NCI-H526 treated with DMSO at 0.1 percent for 48 hours (cell line): Measurements from ENCODE around the gene HDGFL3.

Experiments
- DNase-seq: peaks from one replicate; lab custom pipeline; 2025; lab: John Stamatoyannopoulos, UW

The HDGFL3 gene

GRCh38 chr15:83127547-83128150 is 80.0 kb downstream of the HDGFL3 start:
- DNase-seq = no peak

DNA sequence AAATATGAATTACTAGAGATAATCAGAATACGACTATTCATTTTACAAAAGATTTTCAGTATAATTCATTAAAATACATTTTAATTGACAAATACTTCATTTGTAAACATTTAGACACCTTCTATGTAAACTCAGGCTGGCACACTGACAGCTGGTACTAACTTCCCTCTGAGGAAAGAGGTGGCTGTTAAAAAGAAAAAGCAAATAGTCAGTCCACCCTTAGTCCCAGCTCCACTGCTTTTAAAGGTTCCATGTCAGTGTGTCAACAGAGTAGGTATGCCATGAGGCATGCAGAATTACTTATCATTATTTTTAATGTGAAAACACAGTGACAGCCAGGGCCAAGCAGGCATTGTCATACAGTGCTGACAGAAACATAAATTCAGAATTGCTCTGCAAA is 84.1 kb downstream of the HDGFL3 start:
- no peak for DNase-seq

- no peak for DNase-seq
These were observed 87.5 kb downstream of the HDGFL3 start for GRCh38 chr15:83119968-83120581.

DNA sequence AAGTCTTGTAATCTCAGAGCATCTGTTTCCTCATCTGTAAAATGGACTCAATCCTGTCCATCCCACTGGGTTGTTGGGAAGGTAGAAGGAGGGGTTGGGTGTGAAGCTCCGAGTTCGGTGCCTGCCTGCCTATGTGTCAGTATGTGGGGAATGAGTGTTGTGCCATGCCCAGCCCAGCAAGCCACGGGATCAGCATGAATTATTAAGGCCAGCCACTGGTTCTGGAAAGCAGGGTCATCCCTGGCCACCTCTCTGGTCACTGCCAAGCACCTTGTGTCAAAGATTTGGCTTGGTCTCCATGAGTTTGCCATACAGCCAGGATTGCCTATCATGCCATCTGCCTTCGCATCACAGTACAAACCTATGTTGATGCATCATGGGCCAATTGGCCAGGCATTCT is 88.7 kb downstream of the HDGFL3 start:
- no peak for DNase-seq

DNA sequence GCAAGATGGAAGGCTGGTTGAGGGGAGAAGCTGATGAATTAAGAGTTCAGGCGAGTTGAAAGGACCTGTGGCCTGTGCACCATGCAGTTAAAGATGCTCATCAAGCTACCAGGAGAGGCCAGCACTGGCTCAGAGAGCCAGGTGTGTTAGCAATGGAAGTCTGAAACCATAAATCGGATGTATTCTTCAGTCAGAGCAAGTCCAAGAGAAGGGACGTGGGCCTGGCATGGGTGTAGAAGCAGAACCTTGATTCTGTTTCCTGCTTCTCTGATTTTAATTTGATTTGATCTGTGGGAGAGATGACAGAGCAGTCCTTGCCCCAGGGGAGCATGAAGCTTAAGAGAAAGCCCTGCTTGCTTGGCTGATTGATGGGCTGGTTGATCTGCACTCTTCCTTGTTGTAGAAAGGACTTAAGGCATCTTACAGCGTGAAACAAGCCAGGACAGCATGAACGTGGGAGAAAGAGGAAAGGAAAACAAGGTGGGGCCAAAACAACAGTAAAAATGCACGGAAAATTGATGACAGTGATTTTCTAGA is 89.3 kb downstream of the HDGFL3 start:
- DNase-seq = no peak

DNA sequence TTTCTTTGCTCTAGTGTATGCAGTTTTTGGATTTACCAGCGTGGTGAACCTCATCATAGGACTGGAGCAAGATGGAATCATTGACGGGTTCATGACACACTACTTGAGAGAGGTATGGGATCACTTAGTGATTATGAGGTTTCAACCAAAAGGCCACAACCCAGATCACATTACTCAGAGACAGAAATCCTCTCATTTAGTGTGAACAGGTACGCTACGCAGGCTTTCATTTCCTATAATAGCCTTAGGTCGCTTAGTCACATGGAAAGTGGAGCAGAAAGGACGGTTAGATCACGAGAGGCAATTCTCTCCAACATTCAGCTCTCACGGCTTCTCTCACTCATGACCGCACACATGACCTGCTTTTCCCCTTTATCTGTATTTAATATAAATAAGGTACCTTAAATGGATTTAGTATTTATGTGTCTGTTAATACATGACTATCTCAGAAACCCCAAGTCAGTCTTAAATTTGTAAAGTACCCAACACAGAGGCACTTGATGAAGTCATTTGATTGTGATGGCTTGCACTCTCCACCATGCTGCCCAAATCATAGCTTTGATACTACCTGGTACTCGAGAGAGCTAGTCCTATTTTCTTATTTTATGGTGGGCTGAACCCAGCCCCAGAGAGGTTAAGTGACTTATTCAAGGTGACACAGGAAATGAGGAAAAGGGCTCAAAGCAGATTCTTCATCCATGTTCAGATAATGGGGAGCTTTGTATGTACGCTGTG is 91.6 kb downstream of the HDGFL3 start:
- no peak for DNase-seq

DNA sequence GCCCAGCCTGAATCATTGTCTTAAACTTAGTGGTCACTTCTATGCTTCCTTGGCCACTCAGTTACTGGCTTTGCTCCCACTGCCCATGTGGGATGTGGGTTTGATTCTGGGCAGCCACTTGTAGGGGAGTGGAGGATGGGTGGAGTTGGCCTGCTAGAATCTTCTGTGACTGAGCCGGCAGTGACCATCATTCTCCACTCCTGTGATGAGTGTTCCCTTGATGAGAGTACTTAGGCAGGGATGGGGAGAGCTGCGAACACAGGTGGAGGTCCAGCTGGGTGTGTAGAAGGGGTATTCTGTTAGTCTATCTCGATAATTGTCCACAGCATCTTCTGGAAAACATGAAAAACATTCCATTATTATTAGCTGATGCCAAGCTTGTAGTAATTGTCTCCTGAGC is 92.2 kb downstream of the HDGFL3 start:
- no peak for DNase-seq

GRCh38 chr15:83114856-83115255 is 92.8 kb downstream of the HDGFL3 start:
- DNase-seq = no peak

GRCh38 chr15:83113881-83114674 is 93.5 kb downstream of the HDGFL3 start:
- no peak for DNase-seq

- DNase-seq = no peak
These were observed 94.7 kb downstream of the HDGFL3 start for GRCh38 chr15:83112956-83113299.

DNA sequence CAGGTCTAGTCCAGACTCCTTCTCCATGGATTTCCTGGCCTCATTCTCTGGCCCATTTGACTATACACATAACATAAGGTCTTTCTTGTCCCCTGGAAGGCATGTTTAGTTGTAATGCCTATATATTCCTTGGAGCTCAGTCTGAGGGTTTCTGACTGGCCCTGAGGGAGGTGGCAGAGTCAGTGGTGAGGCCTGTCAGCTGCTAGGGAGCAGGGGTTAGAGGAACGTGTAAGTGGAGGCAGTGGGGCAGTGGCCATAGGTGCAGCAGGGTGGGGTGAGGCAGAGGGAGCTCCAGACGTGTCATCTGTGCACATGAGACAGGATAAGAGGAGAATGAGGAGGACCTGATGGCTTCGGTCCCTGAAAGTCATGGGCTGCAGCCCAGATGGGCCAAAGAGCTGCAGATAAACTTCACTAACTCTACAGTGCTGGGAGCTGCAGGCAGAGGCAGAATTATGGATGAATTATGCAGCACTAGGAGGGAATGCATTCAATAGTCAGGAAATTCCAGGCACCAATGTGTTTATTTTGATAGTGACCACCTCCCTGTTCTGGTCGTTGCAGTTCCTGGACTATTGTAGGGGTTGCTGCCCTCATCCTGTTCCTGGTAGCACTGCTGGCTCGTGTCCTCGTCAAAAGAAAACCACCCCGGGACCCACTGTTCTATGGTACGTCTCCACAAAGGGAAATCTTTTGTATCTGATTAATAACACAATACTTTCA is 95.2 kb downstream of the HDGFL3 start:
- no peak for DNase-seq

DNA sequence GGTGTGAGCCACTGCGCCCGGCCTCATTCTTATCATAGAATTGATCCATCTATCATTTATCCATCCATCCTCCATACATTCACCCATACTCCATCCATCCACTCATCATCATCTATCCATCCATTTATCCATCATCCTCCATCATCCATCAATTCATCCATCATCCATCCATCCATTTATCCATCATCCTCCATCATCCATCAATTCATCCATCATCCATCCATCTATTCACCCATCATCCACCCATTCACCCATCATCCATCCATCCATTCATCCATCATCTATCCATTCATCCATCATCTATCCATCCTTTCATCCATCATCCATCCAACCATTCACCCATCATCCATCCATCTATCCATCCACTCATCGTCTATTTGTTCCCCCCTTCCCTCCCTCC is 96.5 kb downstream of the HDGFL3 start:
- DNase-seq = no peak

GRCh38 chr15:83110381-83110780 is 97.2 kb downstream of the HDGFL3 start:
- no peak for DNase-seq

DNA sequence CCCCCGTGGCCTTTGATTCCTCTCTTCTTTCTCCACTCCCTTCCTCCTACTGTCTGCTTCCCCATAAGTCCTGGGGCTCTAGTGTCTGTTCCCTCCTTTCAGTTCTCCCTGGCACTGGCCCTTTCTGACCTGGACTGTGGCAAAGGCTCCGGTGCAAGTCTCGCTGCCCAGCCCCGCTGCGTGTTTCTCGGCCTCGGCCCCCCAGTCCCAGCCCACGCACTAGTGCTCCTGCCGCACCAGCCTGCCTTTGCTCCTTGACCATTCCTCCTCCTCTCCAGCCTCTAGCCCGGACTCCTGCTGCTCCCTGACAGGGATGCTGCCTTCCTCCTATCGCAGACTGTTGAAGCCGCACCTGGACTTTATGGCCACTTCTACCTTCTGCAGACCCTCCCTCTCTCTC is 98.1 kb downstream of the HDGFL3 start:
- no peak for DNase-seq

- no peak for DNase-seq
These were observed 99.1 kb downstream of the HDGFL3 start for GRCh38 chr15:83108266-83109219.

DNA sequence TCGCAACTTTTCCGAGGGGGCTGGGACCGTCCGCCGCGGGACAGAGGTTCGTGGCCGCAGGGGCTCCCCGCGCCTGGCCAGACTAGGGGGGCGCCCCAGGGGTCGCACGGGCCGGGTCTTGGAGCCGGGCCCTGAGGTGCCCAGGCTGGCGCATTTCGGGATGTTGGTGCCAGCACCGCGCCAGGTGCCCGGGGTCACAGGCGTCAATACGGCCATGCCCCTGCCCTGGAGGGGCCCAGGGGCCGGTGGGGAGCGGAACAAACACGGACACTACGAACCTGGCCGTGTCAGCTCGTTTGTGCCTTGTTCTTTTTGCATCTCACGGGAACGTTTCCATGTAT is 99.8 kb downstream of the HDGFL3 start:
- no peak for DNase-seq

DNA sequence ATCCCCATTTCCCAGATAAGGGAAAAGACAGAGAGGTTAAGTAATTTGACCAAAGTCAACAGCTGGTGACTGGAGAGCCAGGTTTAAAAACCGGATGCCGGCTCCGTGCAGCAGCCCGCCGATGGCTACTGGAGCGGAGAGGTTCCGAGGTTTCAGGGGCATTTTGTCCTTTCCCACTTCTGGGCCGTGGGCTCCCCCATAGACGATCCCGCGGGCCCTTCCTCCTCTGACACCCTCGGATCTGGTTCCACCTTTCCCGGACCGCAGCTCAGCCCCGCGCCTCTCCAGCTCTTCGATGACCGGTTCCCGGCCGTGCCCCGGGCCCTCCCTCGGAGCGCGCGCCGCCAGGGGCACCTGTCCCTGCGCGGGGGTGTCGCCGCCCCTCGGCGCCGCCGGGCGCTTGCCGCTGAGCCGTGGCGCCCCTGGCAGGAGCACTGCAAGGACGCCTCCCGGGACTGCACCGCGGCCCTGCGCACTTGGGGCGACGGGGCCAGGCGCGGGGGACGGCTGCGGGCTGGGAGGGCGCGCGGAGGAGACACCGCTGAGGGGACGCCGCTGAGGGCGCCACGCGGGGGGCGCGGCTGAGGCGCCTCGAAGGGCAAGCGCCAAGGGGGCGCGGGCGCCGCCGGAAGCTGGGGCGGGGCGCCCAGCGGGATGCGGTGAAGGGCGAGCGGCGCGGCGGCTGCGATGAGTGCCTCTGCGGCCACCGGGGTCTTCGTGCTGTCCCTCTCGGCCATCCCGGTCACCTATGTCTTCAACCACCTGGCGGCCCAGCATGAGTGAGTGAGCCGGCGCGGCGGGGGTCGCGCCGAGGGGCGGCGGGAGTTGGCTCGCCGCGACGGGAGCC is 100.4 kb downstream of the HDGFL3 start, which contains the start of gene TM6SF1:
TSS of gene TM6SF1 (plus strand) at position 652 of the 847 bp plus-strand sequence. CDS start at position 688, 36 bp downstream.
- DNase-seq = no peak

DNA sequence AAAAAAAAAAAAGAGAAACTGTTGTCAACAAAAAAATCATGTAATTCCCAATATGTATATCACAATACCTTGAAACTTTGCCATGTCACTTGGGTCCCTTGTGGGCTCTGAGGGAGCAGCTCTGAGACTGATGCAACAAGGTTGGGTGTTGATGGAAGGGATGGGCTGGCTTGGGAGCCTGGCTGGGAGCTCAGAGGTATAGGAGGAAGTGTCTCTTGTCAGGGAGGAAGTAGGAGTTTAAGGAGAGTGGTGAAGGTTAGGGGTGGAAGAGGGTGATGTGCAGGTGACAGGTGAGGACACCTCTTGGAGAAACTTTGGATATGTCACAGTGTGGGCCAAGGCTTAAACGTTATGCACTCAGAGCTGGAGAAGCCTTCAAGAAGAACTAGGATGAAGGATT is 102.2 kb downstream of the HDGFL3 start:
- no peak for DNase-seq

DNA sequence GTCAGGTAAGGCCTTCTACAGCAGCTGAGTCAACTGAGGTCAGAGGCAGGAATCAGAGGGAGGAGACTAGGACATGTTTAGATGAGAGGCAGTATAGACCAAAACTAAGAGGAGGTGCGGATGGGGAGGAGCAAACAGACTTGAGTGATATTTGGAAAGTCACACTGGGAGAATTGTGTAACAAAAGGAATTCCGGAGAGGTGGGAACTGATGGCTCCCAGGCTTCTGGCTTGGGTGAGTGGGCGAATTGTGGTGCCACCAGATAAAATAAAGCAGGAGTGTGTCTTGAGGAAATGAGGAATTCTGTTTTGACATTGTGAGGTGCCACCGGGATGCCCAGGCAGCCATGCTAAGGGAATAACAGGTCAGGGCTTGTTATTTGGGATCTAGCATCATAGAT is 103.5 kb downstream of the HDGFL3 start:
- no peak for DNase-seq

DNA sequence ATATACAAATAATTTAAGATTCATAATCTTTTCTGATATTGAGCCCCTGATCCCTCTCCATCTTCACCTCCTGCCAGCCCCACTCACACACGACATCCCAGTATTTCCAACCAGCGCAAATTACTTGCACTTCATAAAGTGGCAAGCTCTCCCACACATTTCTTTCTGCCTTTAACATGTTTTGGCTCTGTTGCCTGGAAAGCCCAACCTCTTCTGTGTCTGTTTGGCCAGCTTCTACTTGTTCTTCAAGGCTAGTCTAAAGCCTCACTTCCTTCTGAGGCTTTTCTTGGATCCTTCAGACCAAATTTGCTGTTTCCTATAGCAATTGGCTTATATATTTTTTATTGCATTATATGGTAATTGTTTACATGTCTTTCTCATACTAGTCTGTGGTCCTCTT is 105.3 kb downstream of the HDGFL3 start:
- no peak for DNase-seq
